C4-2B (cell line): ENCODE data around the gene AMPH.

Experiments used
- ZFX ChIP-seq: fragments of 450-650 bp; IDR thresholded peaks from 2 replicates; pipeline ENCODE4 v1.6.1; 2017
- TF ChIP-seq, protein P1 (sequence below): fragments of 450-650 bp; conservative IDR thresholded peaks from 2 replicates; pipeline ENCODE4 v1.5.1; 2017; ENCODE audit warnings: mild to moderate bottlenecking

DNA sequence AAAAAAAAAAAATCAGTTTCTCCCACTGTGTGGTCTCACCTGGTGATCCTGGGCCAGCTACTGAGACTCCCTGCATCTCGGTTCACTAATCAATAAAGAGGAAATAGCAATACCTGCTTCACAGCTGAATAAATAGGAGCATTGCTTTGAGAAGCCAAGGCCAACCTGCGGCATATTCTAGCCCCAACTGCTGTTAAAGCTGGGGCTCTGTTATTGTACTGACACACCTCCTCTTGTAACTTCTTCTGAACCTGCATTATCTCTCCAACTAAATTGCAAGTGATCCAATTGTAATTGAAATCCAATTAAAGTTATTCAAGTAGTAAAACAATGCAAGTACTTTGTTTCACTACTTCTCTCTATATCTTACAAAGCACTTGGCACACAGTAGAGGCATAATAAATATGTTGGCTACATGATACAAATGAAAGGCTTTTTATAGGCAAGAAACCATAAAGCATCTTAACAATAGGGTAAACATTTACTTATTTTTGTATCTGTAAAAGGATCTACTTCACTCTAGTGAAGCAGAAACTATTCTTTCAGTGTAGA lies 38.4 kb downstream of the AMPH start:
- TF ChIP-seq, protein P1, sequence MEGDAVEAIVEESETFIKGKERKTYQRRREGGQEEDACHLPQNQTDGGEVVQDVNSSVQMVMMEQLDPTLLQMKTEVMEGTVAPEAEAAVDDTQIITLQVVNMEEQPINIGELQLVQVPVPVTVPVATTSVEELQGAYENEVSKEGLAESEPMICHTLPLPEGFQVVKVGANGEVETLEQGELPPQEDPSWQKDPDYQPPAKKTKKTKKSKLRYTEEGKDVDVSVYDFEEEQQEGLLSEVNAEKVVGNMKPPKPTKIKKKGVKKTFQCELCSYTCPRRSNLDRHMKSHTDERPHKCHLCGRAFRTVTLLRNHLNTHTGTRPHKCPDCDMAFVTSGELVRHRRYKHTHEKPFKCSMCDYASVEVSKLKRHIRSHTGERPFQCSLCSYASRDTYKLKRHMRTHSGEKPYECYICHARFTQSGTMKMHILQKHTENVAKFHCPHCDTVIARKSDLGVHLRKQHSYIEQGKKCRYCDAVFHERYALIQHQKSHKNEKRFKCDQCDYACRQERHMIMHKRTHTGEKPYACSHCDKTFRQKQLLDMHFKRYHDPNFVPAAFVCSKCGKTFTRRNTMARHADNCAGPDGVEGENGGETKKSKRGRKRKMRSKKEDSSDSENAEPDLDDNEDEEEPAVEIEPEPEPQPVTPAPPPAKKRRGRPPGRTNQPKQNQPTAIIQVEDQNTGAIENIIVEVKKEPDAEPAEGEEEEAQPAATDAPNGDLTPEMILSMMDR, result no peak
- TF ChIP-seq ZFX, result no peak
